GM19043 (cell line): ENCODE measurements around the gene RNF224.
"Not testable (repeated sequence)": the region's sequence is repeated elsewhere in the genome, so short reads cannot be mapped to it uniquely, and the experiment has no call there.

ENCODE experiments used
- ATAC-seq: cut with Tn5 transposase; IDR thresholded peaks from one replicate; pipeline ENCODE4 v1.9.1; 2021; ENCODE audit warnings: low read depth; ENCODE audit not compliant: unreplicated experiment

Gene RNF224

DNA sequence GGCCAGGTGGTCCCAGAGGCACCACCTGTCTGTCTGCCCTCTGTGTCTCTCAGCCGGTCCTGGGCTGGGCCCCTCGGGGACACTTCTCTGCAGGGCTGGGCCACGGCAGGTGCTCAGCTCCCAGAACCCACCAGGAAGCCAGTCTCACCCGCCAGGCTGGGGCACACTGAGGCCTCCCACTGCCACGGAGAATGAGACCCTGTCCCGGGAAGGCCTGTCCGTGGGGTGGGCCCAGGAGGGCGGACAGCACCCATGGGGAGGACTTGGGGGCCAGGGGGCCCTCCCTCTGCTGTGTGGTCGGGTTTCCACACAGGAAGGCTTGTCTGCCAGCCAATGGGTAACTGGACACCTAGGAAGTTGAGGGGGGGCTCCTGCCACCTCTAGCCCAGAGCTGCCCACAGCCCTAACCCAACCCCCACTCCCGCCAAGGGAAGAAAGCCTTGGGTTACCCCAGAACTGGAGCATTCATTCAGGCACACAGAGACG lies 9.7 kb downstream of the RNF224 start:
- no peak for ATAC-seq

DNA sequence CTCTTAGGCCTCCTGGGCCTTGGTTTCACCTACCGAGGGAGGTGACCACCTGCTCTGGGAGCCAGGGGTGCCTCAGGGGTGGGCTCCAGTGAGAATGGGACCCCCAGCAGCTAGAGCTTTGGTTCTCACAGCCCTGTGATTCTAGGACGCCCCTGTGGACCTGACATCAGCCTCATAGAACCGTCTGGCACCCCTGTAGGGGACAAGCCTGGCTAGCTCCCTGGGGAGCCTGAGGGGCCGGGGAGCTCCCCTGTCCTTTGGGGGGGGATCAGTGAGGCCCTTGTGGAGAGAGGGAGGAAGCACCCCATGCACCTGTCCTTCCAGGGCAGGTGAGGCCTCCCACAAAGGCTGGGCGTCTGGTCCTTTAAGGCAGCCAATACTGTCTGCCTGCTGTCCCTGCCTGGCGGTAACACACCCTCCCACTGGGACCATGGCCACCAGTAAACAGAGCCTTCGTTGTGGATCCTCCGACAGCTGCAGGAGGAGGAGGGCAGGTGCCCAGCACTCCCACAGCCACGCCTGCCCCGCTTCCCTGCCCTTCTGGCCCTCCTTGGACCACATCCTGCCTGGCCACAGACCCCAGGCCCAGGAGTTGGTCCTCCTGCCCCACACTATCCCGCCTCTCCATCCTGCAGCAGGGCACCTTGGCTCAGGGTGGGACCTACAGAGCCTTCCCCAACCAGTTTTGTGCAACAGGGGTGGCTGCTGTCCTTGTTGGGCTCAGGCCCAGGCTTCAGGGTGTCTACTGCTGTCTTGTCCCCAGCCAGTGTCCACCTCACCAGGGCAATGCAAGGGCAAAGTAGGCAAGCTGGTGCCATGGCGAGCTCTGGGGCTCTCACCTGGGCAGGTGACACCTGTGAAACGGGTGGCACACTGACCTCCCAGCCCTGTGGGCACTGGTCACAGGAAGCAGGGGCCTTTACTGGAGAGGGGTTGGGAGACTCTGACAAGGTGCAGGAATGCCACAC lies 10.7 kb downstream of the RNF224 start:
- ATAC-seq: no peak

DNA sequence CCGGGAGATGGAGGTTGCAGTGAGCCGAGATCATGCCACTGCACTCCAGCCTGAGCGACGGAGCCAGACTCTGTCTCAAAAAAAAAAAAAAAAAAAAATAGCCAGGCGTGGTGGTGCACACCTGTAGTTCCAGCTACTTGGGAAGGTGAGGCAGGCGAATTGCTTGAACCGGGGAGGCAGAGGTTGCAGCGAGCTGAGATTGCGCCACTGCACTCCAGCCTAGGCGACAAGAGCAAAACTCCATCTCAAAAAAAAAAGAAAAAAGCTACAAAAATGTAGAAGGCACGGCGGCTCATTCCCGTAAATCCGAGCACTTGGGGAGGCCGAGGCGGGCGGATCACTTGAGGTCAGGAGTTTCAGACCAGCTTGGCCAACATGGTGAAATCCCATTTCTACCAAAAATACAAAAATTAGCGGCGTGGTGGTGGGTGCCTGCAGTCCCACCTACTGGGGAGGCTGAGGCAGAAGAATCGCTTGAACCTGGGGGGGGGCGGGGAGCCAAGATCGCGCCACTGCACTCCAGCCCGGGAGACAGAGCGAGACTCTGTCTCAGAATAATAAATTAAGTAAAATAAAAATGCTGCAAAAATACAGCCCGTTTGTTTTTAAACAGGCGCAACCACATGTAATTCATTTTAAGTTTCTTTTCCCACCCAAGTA lies 12.4 kb downstream of the RNF224 start:
- ATAC-seq: not testable (repeated sequence)

DNA sequence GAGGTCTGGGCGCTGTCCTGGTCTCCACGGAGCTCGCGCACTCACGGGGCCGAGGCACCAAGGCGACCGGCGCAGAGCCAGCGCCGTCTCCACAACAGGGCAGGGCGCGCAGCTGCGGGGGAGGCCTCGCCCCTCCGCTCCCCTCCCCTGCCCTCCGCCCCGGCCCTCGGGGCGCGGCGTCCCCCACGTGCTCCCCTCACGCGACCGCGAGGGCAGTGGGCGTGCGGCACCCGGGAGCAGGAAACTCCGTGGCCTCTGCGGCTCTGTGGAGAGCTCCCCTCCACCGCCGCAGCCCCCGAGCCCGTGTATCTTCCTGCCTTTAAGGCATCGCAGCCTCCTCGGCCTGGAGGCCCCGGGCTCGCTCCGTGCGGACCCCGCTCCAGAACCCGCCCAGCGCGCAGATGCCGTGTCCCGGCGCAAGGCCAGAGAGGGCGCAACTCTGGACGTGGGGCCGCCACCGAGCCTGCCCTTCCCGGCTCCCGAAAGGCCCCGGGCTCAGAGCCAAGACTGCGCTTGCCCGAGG lies 13.1 kb downstream of the RNF224 start:
- ATAC-seq: peak; percentile 9

DNA sequence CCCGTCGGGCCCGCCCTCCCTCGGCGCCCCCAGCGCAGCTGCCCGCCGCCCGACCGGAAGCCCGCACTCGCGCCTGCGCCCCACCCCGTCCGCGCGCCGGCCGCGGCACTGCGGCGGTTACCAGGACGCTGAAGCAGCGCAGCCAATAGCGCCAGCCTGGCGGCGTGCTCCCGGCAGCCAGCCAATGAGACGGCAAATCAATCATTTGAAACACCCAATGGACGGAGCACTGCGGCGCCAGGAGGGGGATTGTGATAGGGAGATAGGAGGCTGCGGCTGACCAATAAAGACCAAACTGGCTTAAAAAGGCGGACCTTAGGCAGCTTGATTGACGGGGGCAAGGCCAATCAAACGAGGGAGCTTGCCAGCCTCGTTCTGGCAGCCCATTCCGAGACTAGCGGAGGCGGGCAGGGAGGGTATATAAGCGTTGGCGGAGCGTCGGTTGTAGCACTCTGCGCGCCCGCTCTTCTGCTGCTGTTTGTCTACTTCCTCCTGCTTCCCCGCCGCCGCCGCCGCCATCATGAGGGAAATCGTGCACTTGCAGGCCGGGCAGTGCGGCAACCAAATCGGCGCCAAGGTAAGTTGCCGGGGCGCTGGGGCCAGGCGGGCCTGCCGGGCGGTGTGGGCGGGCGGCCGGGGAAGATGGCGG lies 13.7 kb downstream of the RNF224 start, which contains the start of gene TUBB4B:
TSS of gene TUBB4B (plus strand) at position 447 of the 649 bp plus-strand sequence. CDS start at position 521, 74 bp downstream.
- ATAC-seq: peak; percentile 76

DNA sequence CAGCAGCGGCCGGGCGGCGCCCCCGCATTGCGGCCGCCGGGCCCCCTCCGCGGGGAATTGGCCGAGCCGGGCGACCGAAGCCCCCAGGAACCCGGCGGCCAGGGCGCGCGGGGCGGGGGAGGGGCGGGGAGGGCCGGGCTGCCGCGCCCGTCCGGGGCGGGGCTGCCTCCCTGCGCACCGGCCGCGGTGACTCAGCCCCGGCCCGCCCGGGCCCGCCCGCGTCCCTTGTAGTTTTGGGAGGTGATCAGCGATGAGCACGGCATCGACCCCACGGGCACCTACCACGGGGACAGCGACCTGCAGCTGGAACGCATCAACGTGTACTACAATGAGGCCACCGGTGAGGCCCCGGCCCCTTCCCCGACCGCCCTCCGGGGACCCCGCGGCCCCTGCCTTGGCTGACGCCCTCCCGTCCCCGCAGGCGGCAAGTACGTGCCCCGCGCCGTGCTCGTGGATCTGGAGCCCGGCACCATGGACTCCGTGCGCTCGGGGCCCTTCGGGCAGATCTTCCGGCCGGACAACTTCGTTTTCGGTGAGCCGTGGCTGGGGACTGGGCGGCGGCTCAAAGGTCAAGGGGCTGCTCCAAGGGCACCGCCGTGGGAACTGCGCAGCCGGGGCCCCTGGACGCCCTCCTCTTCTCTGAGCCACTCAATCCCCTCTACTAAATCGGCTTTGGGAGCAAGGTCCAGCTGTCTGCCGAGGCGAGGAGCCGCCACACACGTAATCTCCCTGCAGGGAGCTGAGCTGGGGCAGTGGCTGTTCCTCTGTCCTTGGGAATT lies 14.4 kb downstream of the RNF224 start:
- ATAC-seq: peak; percentile 0

DNA sequence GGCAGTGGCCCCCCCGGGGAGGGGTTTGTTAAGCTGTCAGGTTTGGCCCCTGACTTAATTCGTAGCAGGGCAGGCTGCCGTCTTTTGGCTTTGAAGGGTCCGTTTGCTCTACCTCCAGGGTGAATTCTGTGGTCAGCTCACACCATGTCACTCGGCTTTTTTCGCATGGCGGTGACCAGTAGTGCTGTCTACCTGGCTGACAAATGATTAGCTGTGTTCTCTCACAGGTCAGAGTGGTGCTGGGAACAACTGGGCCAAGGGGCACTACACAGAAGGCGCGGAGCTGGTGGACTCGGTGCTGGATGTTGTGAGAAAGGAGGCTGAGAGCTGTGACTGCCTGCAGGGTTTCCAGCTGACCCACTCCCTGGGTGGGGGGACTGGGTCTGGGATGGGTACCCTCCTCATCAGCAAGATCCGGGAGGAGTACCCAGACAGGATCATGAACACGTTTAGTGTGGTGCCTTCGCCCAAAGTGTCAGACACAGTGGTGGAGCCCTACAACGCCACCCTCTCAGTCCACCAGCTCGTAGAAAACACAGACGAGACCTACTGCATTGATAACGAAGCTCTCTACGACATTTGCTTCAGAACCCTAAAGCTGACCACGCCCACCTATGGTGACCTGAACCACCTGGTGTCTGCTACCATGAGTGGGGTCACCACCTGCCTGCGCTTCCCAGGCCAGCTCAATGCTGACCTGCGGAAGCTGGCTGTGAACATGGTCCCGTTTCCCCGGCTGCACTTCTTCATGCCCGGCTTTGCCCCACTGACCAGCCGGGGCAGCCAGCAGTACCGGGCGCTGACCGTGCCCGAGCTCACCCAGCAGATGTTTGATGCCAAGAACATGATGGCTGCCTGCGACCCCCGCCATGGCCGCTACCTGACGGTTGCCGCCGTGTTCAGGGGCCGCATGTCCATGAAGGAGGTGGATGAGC lies 15.2 kb downstream of the RNF224 start:
- ATAC-seq: no peak

DNA sequence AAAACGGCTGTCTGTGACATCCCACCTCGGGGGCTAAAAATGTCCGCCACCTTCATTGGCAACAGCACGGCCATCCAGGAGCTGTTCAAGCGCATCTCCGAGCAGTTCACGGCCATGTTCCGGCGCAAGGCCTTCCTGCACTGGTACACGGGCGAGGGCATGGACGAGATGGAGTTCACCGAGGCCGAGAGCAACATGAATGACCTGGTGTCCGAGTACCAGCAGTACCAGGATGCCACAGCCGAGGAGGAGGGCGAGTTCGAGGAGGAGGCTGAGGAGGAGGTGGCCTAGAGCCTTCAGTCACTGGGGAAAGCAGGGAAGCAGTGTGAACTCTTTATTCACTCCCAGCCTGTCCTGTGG lies 15.9 kb downstream of the RNF224 start:
- not testable (repeated sequence) for ATAC-seq

DNA sequence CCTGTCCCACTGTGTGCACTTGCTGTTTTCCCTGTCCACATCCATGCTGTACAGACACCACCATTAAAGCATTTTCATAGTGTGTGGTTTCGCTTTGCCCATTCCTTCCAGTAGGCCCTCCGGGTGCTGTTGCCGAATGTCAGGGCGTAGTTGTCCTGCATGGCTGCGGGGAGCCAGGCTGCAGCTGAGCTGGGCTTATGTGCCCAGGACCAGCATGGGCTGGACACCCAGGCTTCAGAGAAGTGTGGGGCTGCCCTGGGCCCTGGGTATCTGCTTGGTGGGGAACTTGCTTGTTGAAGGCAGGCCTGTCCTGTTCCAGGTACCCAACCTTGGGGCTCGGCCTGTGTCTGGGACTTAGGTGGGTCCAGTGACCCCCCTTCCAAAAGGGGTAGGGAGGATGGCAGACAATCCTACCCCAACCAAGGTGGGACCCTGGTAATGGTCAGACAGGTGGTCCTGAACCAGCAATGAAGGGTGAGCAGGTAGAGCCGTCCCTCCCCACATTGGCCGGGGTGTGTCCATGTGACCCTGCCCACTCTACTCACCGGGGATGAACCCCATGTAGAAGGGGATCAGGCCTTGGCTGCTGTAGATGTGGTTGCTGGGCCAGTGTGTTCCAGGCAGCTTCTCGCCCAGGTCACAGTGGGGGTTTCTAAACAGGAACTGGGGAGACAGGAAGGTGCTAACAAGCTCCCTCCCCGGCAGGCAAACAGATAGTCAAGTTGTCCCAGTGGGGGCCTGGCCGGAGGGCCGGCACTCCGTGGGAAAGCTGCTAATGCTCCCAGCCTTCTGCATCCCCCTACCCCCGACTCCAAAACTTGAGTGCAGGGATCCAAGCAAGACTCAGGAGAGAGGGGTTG lies 16.6 kb downstream of the RNF224 start:
- ATAC-seq: no peak

DNA sequence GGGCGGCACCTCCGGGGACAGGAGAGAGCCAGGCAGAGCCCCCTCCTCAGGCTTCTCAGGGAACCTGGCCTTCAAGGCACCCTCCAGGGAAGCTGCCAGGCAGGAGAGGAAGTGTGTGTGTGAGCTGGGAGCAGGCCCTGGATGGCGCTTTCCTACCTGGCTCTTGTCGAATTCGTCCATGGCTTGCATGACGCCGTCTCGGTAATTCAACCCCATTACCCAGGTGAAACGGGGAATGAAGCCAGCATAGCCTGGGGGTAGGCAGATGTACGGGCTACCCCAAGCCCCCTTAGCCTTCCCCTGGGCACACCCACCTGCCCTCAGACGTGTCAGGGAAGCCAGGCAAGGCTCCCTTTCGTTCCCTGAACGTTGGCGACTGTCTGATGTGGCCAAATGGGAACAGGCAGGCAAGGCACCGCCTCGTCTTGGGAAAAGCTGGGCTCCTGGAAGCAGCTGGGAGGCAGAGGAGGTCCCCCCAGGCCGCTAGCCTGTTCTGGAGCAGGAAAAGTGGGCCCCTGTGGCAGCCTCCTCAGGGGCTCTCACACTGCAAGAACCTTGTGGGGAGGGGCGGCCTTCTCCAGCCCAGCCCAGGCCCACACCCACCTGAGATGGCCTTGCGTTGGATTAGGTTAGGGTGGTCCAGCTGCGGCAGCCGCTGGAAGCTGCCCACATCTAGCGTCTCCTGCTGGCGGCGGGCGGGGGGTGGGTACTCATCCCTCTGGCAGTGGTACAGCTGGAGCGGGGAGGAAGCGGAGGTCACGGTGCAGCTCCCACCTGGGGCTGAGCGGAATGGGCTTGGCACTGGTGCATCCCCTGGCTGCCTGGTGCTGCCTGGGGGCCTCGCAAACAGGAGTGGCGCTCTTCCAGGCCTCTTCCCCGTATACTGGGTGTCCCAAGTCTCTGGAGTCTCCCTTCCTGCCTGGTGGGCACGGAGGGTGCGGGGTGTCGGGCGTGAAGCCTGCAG lies 17.5 kb downstream of the RNF224 start:
- no peak for ATAC-seq

DNA sequence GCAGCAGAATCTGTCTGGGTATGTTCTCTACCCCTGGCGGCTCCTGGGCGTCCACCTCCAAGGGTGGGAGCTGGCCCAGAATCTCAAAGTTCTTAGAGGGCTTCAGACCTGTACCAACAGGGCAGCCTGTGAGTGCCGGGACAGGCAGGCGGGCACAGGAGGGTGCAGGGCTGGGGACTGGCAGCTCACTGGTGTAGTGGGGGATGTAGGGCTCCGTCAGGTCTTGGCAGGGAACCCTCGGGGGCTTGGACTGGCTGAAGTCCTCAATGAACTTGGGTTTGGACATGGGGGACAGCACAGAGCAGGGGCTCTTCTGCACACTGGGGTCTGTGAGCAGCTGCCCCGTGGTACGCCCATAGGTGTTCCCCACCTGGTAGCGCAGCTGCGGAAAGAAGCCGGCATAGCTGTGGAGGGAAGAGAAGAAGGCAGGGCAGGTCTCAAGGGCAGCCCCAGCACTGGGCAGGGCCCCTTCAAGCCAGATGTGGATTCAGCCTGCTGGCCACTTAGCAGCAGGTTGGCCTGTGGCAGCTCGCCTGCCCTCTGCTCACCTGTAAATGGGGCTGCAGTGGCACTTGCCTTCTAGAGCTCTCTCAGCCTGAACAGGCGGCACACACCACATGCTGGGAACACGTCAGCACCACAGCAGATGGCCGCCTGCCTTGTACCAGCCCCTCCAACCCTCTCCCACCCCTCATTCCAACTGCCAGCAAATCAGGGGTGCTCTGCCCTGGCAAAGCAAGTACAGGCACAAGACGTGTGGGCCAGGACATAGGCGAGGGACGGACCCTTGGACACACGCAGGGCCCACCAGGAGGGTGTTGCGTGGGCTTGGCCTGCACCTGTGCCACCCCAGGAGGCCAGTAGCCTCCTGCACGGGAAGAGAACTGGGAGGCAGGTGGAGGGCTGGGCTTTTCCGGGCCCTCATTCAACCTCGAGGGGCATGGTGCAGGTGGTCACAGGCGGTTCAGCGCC lies 18.4 kb downstream of the RNF224 start:
- no peak for ATAC-seq

DNA sequence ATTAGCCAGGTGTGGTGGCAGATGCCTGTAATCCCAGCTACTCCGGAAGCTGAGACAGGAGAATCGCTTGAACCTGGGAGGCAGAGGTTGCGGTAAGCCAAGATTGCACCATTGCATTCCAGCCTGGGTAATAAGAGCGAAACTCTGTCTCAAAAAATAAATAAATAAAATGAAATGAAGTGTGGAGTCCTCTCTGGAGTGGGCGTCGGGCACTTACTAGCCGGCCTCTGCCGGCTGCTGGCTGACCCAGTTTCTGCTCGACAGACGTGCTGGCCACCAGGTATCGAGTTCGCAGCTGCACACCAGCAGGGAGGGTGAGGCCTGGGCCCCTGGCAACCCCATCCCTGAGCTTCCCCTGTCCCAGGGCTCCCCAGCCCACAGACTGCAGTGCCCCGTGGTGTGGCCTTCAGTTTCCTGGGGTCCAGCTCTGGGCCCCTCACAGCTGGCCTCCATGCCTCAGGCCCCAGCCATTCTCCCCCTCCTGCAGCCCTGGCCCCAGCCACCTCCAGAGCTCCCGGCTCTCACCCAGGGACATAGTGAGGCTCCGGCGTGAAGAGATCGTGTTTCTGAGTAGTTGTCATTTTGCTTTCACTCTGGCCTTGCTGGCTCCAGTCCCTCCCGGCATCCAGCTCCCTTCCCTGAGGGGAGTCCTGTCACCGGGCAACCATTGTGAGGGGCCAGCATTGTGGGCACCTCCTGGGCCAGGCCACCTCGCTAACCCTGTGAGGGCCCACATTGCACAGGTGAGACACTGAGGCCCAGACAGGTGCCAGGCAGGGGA lies 20.0 kb downstream of the RNF224 start:
- no peak for ATAC-seq

DNA sequence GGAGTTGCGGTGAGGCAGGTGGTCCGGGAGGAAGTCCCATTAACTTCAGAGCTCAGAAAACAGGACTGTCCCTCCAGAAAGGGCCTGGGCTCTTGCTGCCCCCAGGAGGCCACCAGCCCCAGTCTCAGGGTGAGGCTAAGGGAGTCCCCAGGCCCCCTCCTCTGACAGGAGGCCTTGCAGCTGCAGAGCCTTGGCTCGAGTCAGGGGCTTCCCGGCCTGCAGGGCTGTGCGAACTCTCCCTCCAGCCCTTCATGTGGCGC lies 20.5 kb downstream of the RNF224 start:
- no peak for ATAC-seq

DNA sequence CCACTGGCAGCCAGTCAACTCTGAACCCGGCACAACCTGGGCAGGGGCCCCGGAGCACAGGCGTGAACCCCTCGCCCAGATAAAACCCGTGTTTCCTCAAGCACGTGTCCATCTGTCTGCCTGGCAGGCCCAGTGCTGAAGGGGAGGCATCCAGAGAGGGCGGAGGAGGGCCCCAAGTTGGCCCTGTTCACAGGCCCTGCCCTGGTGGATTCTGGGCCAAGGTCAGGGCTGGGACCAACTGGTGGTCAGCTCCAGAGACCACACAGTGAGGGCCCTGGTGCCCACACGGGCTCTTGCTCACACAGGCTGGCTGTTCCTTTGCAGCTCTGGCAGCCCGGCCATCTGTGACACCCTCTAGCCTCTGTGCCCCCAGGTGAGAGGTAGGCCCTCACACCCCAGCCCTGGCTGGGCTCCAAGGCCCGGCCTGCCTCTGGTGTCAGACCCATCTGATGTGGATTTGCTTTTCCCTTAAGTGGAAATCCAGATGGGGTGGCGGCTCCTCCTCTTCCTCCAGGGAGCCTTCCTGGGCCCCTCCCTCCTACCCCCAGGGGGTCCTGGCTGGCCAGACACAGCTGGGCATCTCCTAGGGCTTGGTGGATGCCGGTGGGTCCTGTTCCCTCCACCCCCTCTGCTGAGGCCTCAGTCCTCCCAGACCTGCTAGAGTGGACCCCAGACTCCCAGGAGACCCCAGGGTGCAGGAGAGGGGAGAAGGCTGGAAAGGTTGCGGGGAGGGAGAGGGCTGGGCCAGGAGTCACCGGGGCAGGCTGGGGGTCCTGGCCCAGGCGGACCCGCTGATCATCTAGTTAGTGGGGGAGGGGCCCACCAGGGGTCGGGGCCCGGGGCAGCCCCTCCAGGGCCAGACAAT lies 23.3 kb downstream of the RNF224 start:
- no peak for ATAC-seq

DNA sequence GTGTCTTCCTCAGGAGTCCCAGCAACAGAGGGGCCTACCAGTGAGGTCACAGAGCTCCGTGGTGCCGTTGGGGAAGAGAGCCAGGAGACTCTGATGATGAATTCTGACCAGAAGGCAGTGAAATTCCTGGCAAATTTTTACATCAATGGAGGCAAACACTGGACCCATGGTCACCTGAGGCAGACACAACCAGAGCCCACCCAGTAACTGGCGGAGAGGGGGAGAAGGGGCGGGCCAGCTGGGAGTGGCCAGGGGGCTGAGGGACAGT lies 23.8 kb downstream of the RNF224 start, which contains the start of gene STPG3:
TSS of gene STPG3 (plus strand) at position 93 of the 268 bp plus-strand sequence. CDS start at position 94, 1 bp downstream.
- ATAC-seq: no peak
